Uterus (tissue), 4 donors: ENCODE data around the gene CCL16. TPM values are rescaled to one million over a fixed set of nuclear protein-coding genes. Genes with fewer than 3 reads are reported as not detected.

Experiments
- DNase-seq, 2 donors: peaks; one replicate each; pipeline ENCODE4 v3.0.0-alpha.2; 2019 to 2020
- H3K27ac ChIP-seq, 2 donors: fragments of 200-600 bp; sonication (generic); 1 replicate in 1 of 2; 2 replicates in 1 of 2; pipeline ENCODE4 v1.5.1; 2016 to 2018
- H3K27me3 ChIP-seq, 2 donors: fragments of 200-600 bp; sonication (generic); one replicate each; pipeline ENCODE4 v1.5.1; 2018 to 2019; ENCODE audit warnings: control low read depth in 1 of 2
- H3K36me3 ChIP-seq, 2 donors: fragments of 200-600 bp; sonication (generic); one replicate each; pipeline ENCODE4 v1.5.1; 2019; ENCODE audit warnings: control low read depth in 1 of 2
- H3K4me1 ChIP-seq, 2 donors: fragments of 200-600 bp; sonication (generic); one replicate each; pipeline ENCODE4 v1.5.1; 2018 to 2019; ENCODE audit warnings: control low read depth in 1 of 2
- H3K4me3 ChIP-seq, 2 donors: fragments of 200-600 bp; sonication (generic); 1 replicate in 1 of 2; 2 replicates in 1 of 2; pipeline ENCODE4 v1.5.1; 2018 to 2019; ENCODE audit warnings: mild to moderate bottlenecking in 1 of 2
- H3K9me3 ChIP-seq, 2 donors: fragments of 200-600 bp; sonication (generic); one replicate each; pipeline ENCODE4 v1.5.1; 2019; ENCODE audit warnings: control low read depth in 1 of 2
- CTCF ChIP-seq, 4 experiments: fragments of 200-600 bp in 2 of 4; fragments of 450-650 bp in 2 of 4; sonication (generic) in 2 of 4; IDR thresholded peaks; one replicate each; pipeline ENCODE4 v1.5.1; 2016 to 2019; ENCODE audit warnings: antibody characterized with exemption in 4 of 4, mild to moderate bottlenecking in 2 of 4, moderate library complexity in 1 of 4
- POLR2A ChIP-seq, 2 donors: fragments of 450-650 bp; IDR thresholded peaks; one replicate each; pipeline ENCODE4 v1.6.1; 2016; ENCODE audit warnings: antibody characterized with exemption in 2 of 2, mild to moderate bottlenecking in 1 of 2, moderate library complexity in 1 of 2
- intact Hi-C: fragments of 100-400 bp; cut with DNase I; formaldehyde crosslinking; loops from one replicate; pipeline ENCODE4 v1.15.1; 2023; ENCODE audit warnings: low total_unique reads
- total RNA-seq, 4 donors: library from RNA; depleted of rRNA in 3 of 4; stranded (reverse); fragments of >200 nt in 3 of 4; gene quantifications; one replicate each; pipeline versions ENCODE4 v1.1.0 to v1.2.4, GENCODE V29; 2014 to 2023
- donor health status: DM: yes; HTN: yes; CAD: no.

CCL16 gene
- total RNA-seq, 4 donors from 2014 or later = 1.6 TPM; not detected in 3

- DNase-seq = peak in 1 of 2 donors; percentile 17
- no peak overlapping the region for H3K27ac ChIP-seq
- TF ChIP-seq POLR2A (IDR thresholded peaks at IDR 0.05) (no peak), CTCF (IDR thresholded peaks at IDR 0.05) (no peak)
Measured at GRCh38 chr17:35931794-35932425, 49.4 kb downstream of the CCL16 start.

GRCh38 chr17:35930211-35931065, 50.9 kb downstream of the CCL16 start, which contains the start of gene RDM1:
Gene RDM1 (minus strand): TSS chr17:35930773. CDS start chr17:35930727, 46 bp downstream.
- Histone ChIP-seq H3K27ac (no peak within 1 kb of the TSS), H3K9me3 (no peaks in the 10 kb centered on the region), H3K36me3 (no peaks in the 10 kb centered on the region), H3K4me1 (peaks cover 0 to 6% of the 10 kb centered on the region in 2 donors), H3K27me3 (no peaks in the 10 kb centered on the region), H3K4me3 (peak within 1 kb of the TSS; percentile 14 to 27)
- intact Hi-C loops = no loop called here
- peak in 1 of 2 donors; percentile 40 for DNase-seq
- TF ChIP-seq POLR2A (IDR thresholded peaks at IDR 0.05) = no peak
- no peak for TF ChIP-seq CTCF (IDR thresholded peaks at IDR 0.05)

More at GRCh38 chr17:35931794-35932425, 49.4 kb downstream of the CCL16 start:
- intact Hi-C loops = no loop called here
- H3K9me3 ChIP-seq = no peaks in the 10 kb centered on the region
- H3K27me3 ChIP-seq = no peaks in the 10 kb centered on the region
- no peaks in the 10 kb centered on the region for H3K36me3 ChIP-seq
- H3K4me3 ChIP-seq = no peak overlapping the region
- peaks cover 0 to 6% of the 10 kb centered on the region in 2 donors for H3K4me1 ChIP-seq

- Histone ChIP-seq H3K4me3 (no peak overlapping the region), H3K27me3 (no peaks in the 10 kb centered on the region), H3K9me3 (no peaks in the 10 kb centered on the region), H3K4me1 (peaks cover 0 to 6% of the 10 kb centered on the region in 2 donors), H3K27ac (no peak overlapping the region), H3K36me3 (no peaks in the 10 kb centered on the region)
- intact Hi-C loops = no loop called here
- no peak for DNase-seq
- TF ChIP-seq CTCF (IDR thresholded peaks at IDR 0.05) = no peak
Measured at GRCh38 chr17:35927714-35928113, 53.6 kb downstream of the CCL16 start.

Other genes starting within 250 kb of the CCL16 start
- 1 to 10 TPM in 3 of 4 donors, under 1 TPM in 1; 0.77 to 5.6 (median 3.3) TPM for gene RASL10B, start 249.9 kb downstream of the CCL16 start, total RNA-seq
- under 1 TPM in 1 of 4 donors, not detected in 3; 0.69 TPM for gene GAS2L2, start 228.3 kb downstream of the CCL16 start, total RNA-seq
- not detected for gene C17orf50, start 220.6 kb downstream of the CCL16 start, total RNA-seq
- gene MMP28, start 185.9 kb downstream of the CCL16 start, total RNA-seq = 10 to 100 TPM in 3 of 4 donors, 1 to 10 TPM in 1; 2.9 to 58.4 (median 11.0) TPM
- 100 to 1,000 TPM in 3 of 4 donors, 10 to 100 TPM in 1; 68.5 to 167 (median 113) TPM for gene TAF15, start 172.0 kb downstream of the CCL16 start, total RNA-seq
- gene HEATR9, start 112.6 kb downstream of the CCL16 start, total RNA-seq = not detected
- gene CCL5, start 101.1 kb downstream of the CCL16 start, total RNA-seq = 10 to 100 TPM in 1 of 4 donors, 1 to 10 TPM in 1, under 1 TPM in 2; 0.29 to 39.5 (median 2.1) TPM
- gene RDM1, start 50.7 kb downstream of the CCL16 start, total RNA-seq = 1 to 10 TPM in 1 of 4 donors, not detected in 3; 3.5 TPM
- gene LYZL6, start 37.8 kb downstream of the CCL16 start, total RNA-seq = not detected
- 100 to 1,000 TPM in 3 of 4 donors, under 1 TPM in 1; 0.97 to 165 (median 143) TPM for gene CCL14, start 5.2 kb upstream of the CCL16 start, total RNA-seq
- 1 to 10 TPM in 1 of 4 donors, not detected in 3; 1.4 TPM for gene CCL15, start 20.1 kb upstream of the CCL16 start, total RNA-seq
- gene CCL23, start 36.5 kb upstream of the CCL16 start, total RNA-seq = 100 to 1,000 TPM in 2 of 4 donors, 10 to 100 TPM in 1, not detected in 1; 42.1 to 399 (median 131) TPM
- gene CCL18, start 82.8 kb upstream of the CCL16 start, total RNA-seq = under 1 TPM in 1 of 4 donors, not detected in 3; 0.69 TPM
- 1 to 10 TPM in 1 of 4 donors, under 1 TPM in 1, not detected in 2; 0.49 to 6.5 TPM for gene CCL3, start 108.6 kb upstream of the CCL16 start, total RNA-seq
- gene CCL4, start 122.3 kb upstream of the CCL16 start, total RNA-seq = 1 to 10 TPM; 1.0 to 2.5 (median 1.5) TPM
- gene TBC1D3B, start 195.1 kb upstream of the CCL16 start, total RNA-seq = 10 to 100 TPM in 1 of 4 donors, not detected in 3; 10.9 TPM
- gene CCL3L1, start 215.3 kb upstream of the CCL16 start, total RNA-seq = 1 to 10 TPM in 1 of 4 donors, not detected in 3; 2.3 TPM
- gene CCL4L2, start 229.6 kb upstream of the CCL16 start, total RNA-seq = 1 to 10 TPM in 1 of 4 donors, not detected in 3; 6.7 TPM